HS-5 (cell line): ENCODE measurements around the gene ARHGEF12.
A peak's percentile ranks its signal among the peaks of the same experiment; 100 is the strongest.

ENCODE experiments used
- DNase-seq: peaks from one replicate; pipeline ENCODE4 v3.0.0-alpha.2; 2012; ENCODE audit warnings: low read depth

The ARHGEF12 gene

GRCh38 chr11:120318906-120319305 lies 17.3 kb upstream of the ARHGEF12 start:
- DNase-seq = no peak

GRCh38 chr11:120324932-120325810 lies 11.0 kb upstream of the ARHGEF12 start, which contains the start of gene TLCD5:
TLCD5 (plus strand) TSS chr11:120325299; CDS start chr11:120327442, 2,143 bp downstream.
- no peak for DNase-seq

- DNase-seq = no peak
Observed at GRCh38 chr11:120326228-120326627, 10.0 kb upstream of the ARHGEF12 start.

- DNase-seq = no peak
Observed at GRCh38 chr11:120326845-120327281, 9.3 kb upstream of the ARHGEF12 start.

- no peak for DNase-seq
Observed at GRCh38 chr11:120327311-120327710, 8.9 kb upstream of the ARHGEF12 start.

- DNase-seq = no peak
Observed at GRCh38 chr11:120329556-120329955, 6.7 kb upstream of the ARHGEF12 start.

- DNase-seq = no peak
Observed at GRCh38 chr11:120330045-120330444, 6.2 kb upstream of the ARHGEF12 start.

- DNase-seq = peak; percentile 88
Observed at GRCh38 chr11:120331301-120331996, 4.8 kb upstream of the ARHGEF12 start.

GRCh38 chr11:120332822-120333716 lies 3.1 kb upstream of the ARHGEF12 start:
- DNase-seq = no peak

GRCh38 chr11:120333801-120334200 lies 2.4 kb upstream of the ARHGEF12 start:
- DNase-seq = no peak

GRCh38 chr11:120334332-120334731 lies 1.9 kb upstream of the ARHGEF12 start:
- DNase-seq = no peak

GRCh38 chr11:120334894-120335462 lies 1.2 kb upstream of the ARHGEF12 start:
- no peak for DNase-seq

GRCh38 chr11:120335556-120335907 lies 681 bp upstream of the ARHGEF12 start:
- DNase-seq = no peak

GRCh38 chr11:120336641-120337354 lies 585 bp downstream of the ARHGEF12 start:
- no peak for DNase-seq

GRCh38 chr11:120337355-120338106 lies 1.3 kb downstream of the ARHGEF12 start:
- DNase-seq = no peak

- DNase-seq = no peak
Observed at GRCh38 chr11:120338107-120338933, 2.1 kb downstream of the ARHGEF12 start.

- no peak for DNase-seq
Observed at GRCh38 chr11:120339394-120339890, 3.2 kb downstream of the ARHGEF12 start.

- DNase-seq = no peak
Observed at GRCh38 chr11:120340529-120340928, 4.3 kb downstream of the ARHGEF12 start.

- no peak for DNase-seq
Observed at GRCh38 chr11:120342226-120342625, 6.0 kb downstream of the ARHGEF12 start.
